ENCODE measurements around the gene CHD1L.
A peak's percentile ranks its signal among the peaks of the same experiment; 100 is the strongest.
"Not testable (repeated sequence)": the region's sequence is repeated elsewhere in the genome, so short reads cannot be mapped to it uniquely, and the experiment has no call there.

Gene CHD1L

DNA sequence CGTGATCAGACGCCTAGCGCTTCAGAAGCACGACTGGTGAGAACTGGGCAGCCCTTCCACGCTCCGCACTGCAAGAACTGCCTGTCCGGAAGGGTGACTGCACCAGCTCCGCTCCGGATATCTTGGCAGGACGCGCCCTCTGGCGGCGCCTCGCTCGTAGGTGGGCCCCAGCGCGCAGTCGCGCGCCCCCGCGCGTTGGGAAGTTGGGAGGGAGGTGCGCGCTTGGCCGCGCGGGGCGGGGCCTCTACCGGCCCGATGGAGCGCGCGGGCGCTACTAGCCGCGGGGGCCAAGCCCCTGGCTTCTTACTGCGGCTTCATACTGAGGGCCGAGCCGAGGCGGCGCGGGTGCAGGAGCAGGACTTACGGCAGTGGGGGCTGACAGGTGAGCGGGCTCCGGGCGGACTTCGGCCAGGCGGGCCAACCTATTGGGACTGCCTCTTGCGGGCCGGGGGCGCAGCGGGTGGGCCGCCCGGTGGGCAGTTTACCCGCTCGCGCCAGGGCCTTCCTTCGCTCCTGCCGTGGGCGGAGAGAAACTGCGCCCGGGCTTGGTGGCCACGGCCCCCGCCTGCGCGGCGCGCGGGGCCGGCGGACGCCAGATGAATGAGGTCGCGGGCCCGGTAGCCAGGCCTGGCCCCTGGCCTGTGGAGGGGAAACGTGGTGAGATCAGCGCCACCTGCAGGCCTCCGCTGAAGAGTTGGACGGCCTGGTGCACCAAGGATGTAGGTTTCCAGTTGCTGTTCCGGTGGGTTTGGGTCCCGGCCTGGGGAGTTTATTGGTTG lies at the start of gene CHD1L:
Gene CHD1L (plus strand): TSS at position 236 of the 779 bp plus-strand sequence. CDS start 20 bp downstream, at position 256.
- DNase-seq (ENCODE audit: low read depth) = peak; percentile 93

- DNase-seq (ENCODE audit: low read depth) = not testable (repeated sequence)
Observed at GRCh38 chr1:147197324-147197723, 45.2 kb upstream of the CHD1L start.

DNA sequence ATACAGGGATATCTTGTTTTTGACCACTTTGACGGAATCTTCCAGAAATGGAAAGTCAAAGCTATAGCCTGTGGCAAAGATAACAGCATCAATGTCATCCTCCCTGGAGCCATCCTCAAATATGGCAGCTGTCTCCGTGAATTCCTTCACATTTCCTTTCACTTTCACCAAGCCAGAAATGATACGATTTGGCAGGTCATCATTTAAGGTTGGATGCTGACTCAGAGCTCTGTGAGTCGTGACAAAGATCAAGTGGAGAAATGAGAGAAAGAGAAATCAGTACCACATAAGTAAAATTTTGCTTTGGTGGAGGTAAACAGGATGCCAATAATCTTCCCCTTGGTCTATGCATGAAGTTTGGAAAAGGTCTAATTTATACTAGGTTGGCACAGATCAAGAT lies 41.2 kb upstream of the CHD1L start:
- DNase-seq (ENCODE audit: low read depth) = no peak

DNA sequence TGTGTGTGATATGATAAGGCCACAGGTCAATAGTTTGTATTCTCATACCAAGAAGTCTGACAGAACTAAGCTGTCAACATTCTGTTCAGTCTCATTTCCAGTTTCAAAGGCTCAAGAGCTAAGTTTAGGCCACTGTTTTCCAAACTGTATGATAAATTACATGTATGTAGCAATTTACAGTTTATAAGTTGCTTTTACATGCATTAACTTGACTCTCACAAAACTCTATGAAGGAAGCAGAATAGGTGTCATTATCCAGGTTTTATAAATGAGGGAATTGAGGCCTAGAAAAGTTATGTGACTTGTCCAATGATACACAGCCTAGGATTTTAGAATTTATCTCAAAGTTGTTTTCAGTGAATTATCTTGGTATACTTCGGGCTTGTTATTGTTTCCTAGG lies 40.7 kb upstream of the CHD1L start:
- no peak for DNase-seq (ENCODE audit: low read depth)

GRCh38 chr1:147202576-147202975 lies 39.9 kb upstream of the CHD1L start:
- DNase-seq (ENCODE audit: low read depth) = no peak

DNA sequence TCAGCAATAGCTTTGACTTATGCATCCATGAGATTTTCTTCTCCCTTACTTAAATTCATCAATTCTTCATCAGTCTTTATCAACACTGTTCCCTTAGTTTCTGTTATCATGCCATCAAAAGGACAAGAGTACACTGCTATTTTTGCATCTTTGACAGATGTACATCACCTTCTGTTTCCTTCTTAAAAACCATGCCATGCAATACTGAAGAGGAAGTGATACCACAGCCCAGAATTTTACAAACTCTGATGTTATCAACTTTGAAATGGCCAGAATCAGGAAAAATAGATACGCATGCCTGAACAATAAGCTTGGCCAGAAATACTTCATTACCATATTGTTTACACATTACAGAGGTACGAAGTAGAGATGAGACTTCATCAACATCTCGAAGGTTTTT lies 38.4 kb upstream of the CHD1L start:
- no peak for DNase-seq (ENCODE audit: low read depth)

DNA sequence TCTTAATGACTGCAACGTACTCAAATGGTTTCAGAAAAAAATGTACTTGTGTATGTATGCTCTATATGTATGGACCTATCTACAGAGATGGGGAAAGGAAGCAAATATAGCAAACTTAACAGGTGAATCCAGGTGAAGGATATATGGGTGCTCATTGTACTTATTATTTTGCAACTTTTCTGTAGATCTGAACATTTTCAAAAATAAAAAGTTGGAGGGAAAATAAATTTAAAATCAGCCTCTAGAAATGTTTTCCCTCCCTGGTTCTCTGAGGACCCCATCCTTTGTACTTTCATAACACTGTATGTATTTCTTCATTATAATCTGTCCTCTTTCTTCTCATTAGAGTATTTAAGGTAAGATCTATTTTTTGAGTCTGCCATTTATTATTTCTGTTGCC lies 35.3 kb upstream of the CHD1L start:
- no peak for DNase-seq (ENCODE audit: low read depth)

DNA sequence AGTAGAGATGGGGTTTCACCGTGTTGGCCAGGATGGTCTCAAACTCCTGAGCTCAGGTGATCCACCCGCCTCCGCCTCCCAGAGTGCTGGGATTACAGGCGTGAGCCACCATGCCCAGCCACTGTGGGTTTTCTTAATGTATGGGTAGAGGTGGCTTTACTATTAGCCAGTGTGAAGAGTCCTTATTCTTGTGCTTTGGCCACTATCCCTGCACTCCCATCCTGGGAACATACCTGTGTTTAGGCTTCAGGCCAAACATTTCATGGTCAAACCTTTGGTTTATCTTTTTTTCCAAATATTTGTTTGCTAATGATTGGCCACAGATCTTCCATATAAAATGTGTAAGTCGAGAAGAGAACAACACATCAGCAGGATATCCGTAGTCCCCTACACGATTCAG lies 33.9 kb upstream of the CHD1L start:
- no peak for DNase-seq (ENCODE audit: low read depth)

GRCh38 chr1:147209825-147210821 lies 32.4 kb upstream of the CHD1L start:
- DNase-seq (ENCODE audit: low read depth) = no peak

DNA sequence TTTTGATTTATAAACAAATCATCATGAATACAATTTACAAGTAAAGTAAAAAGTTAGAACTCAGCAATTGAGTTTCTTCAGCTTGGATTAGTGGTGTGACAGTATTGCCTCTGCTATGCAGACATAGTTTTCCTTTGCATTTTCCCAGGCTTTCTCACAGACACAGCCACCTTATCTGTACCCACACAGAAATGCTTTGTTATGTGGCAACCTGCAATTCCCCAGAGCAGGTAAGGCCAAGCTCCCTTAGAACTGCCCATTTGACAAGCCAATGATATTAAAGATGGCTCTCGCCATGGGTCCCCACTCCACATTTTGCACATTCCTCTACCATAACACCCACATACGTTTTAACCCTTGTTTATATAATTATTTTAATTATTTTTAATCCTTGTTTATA lies 31.5 kb upstream of the CHD1L start:
- DNase-seq (ENCODE audit: low read depth) = no peak

GRCh38 chr1:147211577-147211976 lies 30.9 kb upstream of the CHD1L start:
- DNase-seq (ENCODE audit: low read depth) = no peak

- no peak for DNase-seq (ENCODE audit: low read depth)
Observed at GRCh38 chr1:147213271-147213670, 29.2 kb upstream of the CHD1L start.

- DNase-seq (ENCODE audit: low read depth) = no peak
Observed at GRCh38 chr1:147214325-147214724, 28.2 kb upstream of the CHD1L start.

GRCh38 chr1:147214842-147215539 lies 27.5 kb upstream of the CHD1L start:
- DNase-seq (ENCODE audit: low read depth) = peak; percentile 27

DNA sequence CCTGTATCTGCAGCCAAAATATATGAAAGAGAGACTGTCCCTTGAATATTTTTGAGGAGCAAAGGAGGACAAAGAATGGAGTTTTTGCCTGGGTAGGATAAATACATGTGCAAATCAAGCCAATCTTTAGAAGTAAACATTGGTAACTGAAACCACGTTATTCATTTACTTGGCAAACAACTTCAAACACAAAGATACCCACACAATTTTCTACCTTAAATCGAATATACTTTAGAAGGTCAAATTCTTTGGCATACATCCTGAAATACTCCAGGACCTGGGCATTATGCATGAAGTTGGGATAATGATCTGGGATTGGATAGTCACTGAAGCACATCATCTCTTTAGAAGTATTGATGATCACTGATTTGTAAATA lies 27.0 kb upstream of the CHD1L start:
- DNase-seq (ENCODE audit: low read depth) = no peak

- no peak for DNase-seq (ENCODE audit: low read depth)
Observed at GRCh38 chr1:147216124-147216523, 26.4 kb upstream of the CHD1L start.

GRCh38 chr1:147217141-147217540 lies 25.3 kb upstream of the CHD1L start:
- no peak for DNase-seq (ENCODE audit: low read depth)

- DNase-seq (ENCODE audit: low read depth) = no peak
Observed at GRCh38 chr1:147218606-147219005, 23.9 kb upstream of the CHD1L start.

DNA sequence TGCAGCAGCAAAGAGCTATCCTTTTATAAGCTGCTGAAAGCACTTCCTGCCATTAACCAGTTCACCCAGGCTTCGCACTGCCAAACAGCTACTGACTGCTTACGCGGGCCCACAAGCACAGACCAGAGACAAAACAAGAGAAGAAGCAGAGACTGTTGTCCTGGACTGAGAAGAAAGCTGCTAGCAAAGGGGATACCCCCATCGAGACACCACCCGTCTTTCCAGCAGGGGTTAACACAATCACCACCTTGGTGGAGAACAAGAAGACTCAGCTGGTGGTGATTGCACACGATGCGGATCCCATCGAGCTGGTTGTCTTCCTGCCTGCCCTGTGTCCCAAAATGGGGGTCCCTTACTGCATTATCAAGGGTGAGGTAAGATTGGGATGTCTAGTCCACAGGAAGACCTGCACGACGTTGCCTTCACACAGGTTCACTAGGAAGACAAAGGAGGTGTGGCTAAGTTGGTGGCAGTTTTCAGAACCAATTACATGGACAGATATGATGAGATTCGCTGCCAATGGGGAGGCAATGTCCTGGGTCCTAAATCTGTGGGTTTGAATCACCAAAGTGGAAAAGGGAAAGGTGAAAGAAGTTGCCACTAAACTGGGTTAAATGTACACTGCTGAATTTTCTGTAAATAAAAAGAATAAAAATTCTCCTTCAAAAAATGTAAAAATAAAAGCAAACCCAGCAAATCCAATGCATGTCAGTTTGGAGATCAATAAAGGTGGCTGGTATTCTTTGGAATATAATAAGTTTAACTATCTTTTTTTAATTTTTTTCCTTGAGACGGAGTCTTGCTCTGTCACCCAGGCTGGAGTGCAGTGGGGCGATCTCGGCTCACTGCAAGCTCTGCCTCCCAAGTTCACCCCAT lies 18.5 kb upstream of the CHD1L start:
- no peak for DNase-seq (ENCODE audit: low read depth)

GRCh38 chr1:147225193-147225730 lies 17.2 kb upstream of the CHD1L start, which contains the start of gene FMO5:
Gene FMO5 (minus strand): TSS chr1:147225339. CDS start chr1:147225029, 310 bp downstream.
- DNase-seq (ENCODE audit: low read depth) = peak; percentile 57

DNA sequence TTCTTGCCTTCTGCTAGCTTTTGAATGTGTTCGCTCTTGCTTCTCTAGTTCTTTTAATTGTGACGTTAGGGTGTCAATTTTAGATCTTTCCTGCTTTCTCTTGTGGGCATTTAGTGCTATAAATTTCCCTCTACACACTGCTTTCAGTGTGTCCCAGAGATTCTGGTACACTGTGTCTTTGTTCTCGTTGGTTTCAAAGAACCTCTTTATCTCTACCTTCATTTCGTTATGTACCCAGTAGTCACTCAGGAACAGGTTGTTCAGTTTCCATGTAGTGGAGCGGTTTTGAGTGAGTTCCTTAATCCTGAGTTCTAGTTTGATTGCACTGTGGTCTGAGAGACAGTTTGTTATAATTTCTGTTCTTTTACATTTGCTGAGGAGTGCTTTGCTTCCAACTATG lies 11.5 kb upstream of the CHD1L start:
- DNase-seq (ENCODE audit: low read depth) = not testable (repeated sequence)
